A549 (cell line): ENCODE measurements around the gene C16orf54. TPM values are rescaled to one million over a fixed set of nuclear protein-coding genes. Genes with fewer than 3 reads are reported as not detected.
A peak's percentile ranks its signal among the peaks of the same experiment; 100 is the strongest.
"Not testable (repeated sequence)": the region's sequence is repeated elsewhere in the genome, so short reads cannot be mapped to it uniquely, and the experiment has no call there.

Experiments used
- ATAC-seq, 2 experiments: fragments of 200-7000 bp in 1 of 2; fragments of >200 bp in 1 of 2; cut with Nextera tagmentation in 1 of 2; cut with Tn5 transposase in 1 of 2; 3 replicates each; pipeline versions ENCODE4 v1.8.0 to v1.9.1; 2018 to 2020; ENCODE audit warnings: mild to moderate bottlenecking in 1 of 2, moderate library complexity in 1 of 2
- CTCF ChIA-PET: fragments of 300-600 bp; sonication (Branson Sonifier 250); formaldehyde crosslinking; extraction: SDS; loops from one replicate; lab custom pipeline; 2021; ENCODE audit warnings: antibody characterized with exemption, inconsistent platforms; lab: Yijun Ruan, JAX
- POLR2A ChIA-PET: fragments of 350-600 bp; formaldehyde crosslinking; extraction: SDS; loops from one replicate; lab custom pipeline; 2021; ENCODE audit warnings: antibody characterized with exemption, inconsistent platforms; lab: Yijun Ruan, JAX
- DNase-seq, 2 experiments: peaks; one replicate each; pipeline versions ENCODE4 v3.0.0 to v3.0.0-alpha.2; 2011 to 2016; ENCODE audit warnings: low read depth in 1 of 2, low spot score in 1 of 2
- FAIRE-seq: peaks from 2 replicates; lab custom pipeline; 2011; peaks lifted over from hg19 to GRCh38; lab: Jason Lieb, UNC
- H3K27ac ChIP-seq, 2 experiments: fragments of >200 bp; sonication (Bioruptor Twin); formaldehyde crosslinking; 3 replicates each; pipeline ENCODE4 v1.5.1; 2016 to 2017
- H3K4me1 ChIP-seq: fragments of >200 bp; sonication (Bioruptor Twin); formaldehyde crosslinking; 3 replicates; pipeline ENCODE4 v1.6.1; 2016
- H3K4me2 ChIP-seq: fragments of >200 bp; sonication (Bioruptor Twin); formaldehyde crosslinking; 3 replicates; pipeline ENCODE4 v1.6.1; 2016
- H3K4me3 ChIP-seq: fragments of >200 bp; sonication (Bioruptor Twin); formaldehyde crosslinking; 3 replicates; pipeline ENCODE4 v1.5.1; 2016
- H3K9me3 ChIP-seq: fragments of >200 bp; sonication (Bioruptor Twin); formaldehyde crosslinking; 3 replicates; pipeline ENCODE4 v1.6.1; 2016
- ATOH8 ChIP-seq: fragments of 250-450 bp; sonication (Bioruptor Pico); IDR thresholded peaks from 2 replicates; pipeline ENCODE4 v1.5.0; 2020; ENCODE audit warnings: low read depth, mild to moderate bottlenecking, moderate library complexity
- CBX2 ChIP-seq: fragments of 200-600 bp; sonication (generic); IDR thresholded peaks from 2 replicates; pipeline ENCODE4 v1.6.1; 2016; ENCODE audit warnings: low read depth, mild to moderate bottlenecking, borderline replicate concordance
- ESRRA ChIP-seq: fragments of 150-350 bp; IDR thresholded peaks from 2 replicates; pipeline ENCODE4 v1.6.1; 2014; ENCODE audit warnings: mild to moderate bottlenecking, low read length, borderline replicate concordance
- FOXS1 ChIP-seq: fragments of 250-450 bp; sonication (Bioruptor Pico); IDR thresholded peaks from 2 replicates; pipeline ENCODE4 v1.5.0; 2020; ENCODE audit warnings: mild to moderate bottlenecking, moderate library complexity
- HOXB13 ChIP-seq: fragments of 250-450 bp; sonication (Bioruptor Pico); IDR thresholded peaks from 2 replicates; pipeline ENCODE4 v1.5.0; 2020; ENCODE audit warnings: low read depth, mild to moderate bottlenecking, moderate library complexity
- JUN ChIP-seq, 2 experiments: fragments of >200 bp; sonication (Bioruptor Twin); formaldehyde crosslinking; IDR thresholded peaks; 2 replicates in 1 of 2; 3 replicates in 1 of 2; pipeline ENCODE4 v1.6.1; 2016 to 2017
- KDM1A ChIP-seq: fragments of 200-600 bp; sonication (generic); IDR thresholded peaks from 2 replicates; pipeline ENCODE4 v1.6.1; 2016; ENCODE audit warnings: low read depth, mild to moderate bottlenecking
- MAFK ChIP-seq: fragments of 450-650 bp; IDR thresholded peaks from 2 replicates; pipeline ENCODE4 v1.6.1; 2014; ENCODE audit not compliant: partially characterized antibody
- NR3C1 ChIP-seq: fragments of >200 bp; sonication (Bioruptor Twin); formaldehyde crosslinking; IDR thresholded peaks from 3 replicates; pipeline ENCODE4 v1.6.1; 2017
- POLR2A ChIP-seq: IDR thresholded peaks from 2 replicates; pipeline ENCODE4 v1.6.1; 2012; ENCODE audit warnings: mild to moderate bottlenecking, low read length
- RARB ChIP-seq: fragments of 250-450 bp; sonication (Bioruptor Pico); IDR thresholded peaks from 2 replicates; pipeline ENCODE4 v1.8.0; 2021; ENCODE audit warnings: mild to moderate bottlenecking, moderate library complexity
- SREBF2 ChIP-seq: fragments of 450-650 bp; IDR thresholded peaks from 2 replicates; pipeline ENCODE4 v1.6.1; 2014; ENCODE audit warnings: mild to moderate bottlenecking, moderate library complexity
- TP53 ChIP-seq: fragments of 250-450 bp; sonication (Bioruptor Pico); IDR thresholded peaks from 2 replicates; pipeline ENCODE4 v1.5.0; 2021; ENCODE audit warnings: mild to moderate bottlenecking, moderate library complexity
- ZFP36 ChIP-seq: fragments of 450-650 bp; IDR thresholded peaks from 2 replicates; pipeline ENCODE4 v1.6.1; 2014; ENCODE audit warnings: borderline replicate concordance; ENCODE audit not compliant: partially characterized antibody
- WGBS: methylation state at CpG from one replicate; pipeline ENCODE4 v1.1.6; 2017; ENCODE audit errors: missing lambda C conversion rate; 5-methylcytosine and 5-hydroxymethylcytosine counted together
- polyA plus RNA-seq, 4 experiments: library from polyadenylated mRNA; depleted of rRNA in 3 of 4; stranded (reverse); fragments of >200 nt; fragmentation: RNase III in 1 of 4; extraction: RNeasy Plus Mini Kit Qiagen cat#74134 plus additional on column Dnase treatment in 1 of 4; gene quantifications; 2 replicates in 3 of 4; 3 replicates in 1 of 4; pipeline ENCODE4 v1.2.3, GENCODE V29; 2011 to 2017
- TF ChIP-seq, protein P1 (sequence below): fragments of 200-600 bp; sonication (generic); IDR thresholded peaks from 2 replicates; pipeline ENCODE4 v1.6.1; 2016; ENCODE audit warnings: antibody characterized with exemption, mild to moderate bottlenecking, moderate library complexity
- TF ChIP-seq, protein P2 (sequence below): fragments of 450-650 bp; IDR thresholded peaks from 2 replicates; pipeline ENCODE4 v1.6.1; 2014; ENCODE audit warnings: antibody characterized with exemption
- TF ChIP-seq, protein P3 (sequence below): IDR thresholded peaks from 2 replicates; pipeline ENCODE4 v1.6.1; 2012

C16orf54 gene
- polyA plus RNA-seq, 2 of the 4 experiments (the other 2 are of a cell fraction): not detected

DNA sequence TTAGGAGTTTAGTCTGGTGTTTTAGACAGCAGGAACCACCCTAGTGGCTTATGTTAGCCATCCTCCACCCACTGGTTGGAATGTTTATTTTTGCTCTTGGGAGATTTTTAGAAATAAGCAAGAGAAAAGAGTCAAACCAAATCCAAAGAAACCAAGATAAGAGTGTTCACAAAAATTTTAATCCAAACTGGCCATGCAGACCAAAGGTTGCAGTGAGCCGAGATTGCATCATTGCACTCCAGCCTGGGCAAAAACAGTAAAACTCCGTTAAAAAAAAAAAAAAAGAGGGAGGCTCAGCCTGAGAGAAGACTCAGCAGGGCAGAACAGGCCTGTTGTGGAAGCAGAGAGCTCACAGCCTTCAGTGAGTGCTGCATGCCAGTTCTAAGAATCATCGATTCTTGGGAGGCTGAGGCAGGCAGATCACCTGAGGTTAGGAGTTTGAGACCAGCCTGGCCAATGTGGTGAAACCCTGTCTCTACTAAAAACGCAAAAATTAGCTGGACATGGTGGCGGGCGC, 12.2 kb upstream of the C16orf54 start:
- CTCF ChIA-PET: interaction anchor here (1.0 kb wide), 1 partner anchor 43 kb away, joined by 3 read pairs; no protein-coding TSS in a partner anchor
- 0 out of 6 replicates have a peak overlapping the region, but pooled peaks of 1 of the 2 experiments have one; percentile 45 for H3K27ac ChIP-seq
- no peak overlapping the region for H3K4me3 ChIP-seq
- POLR2A ChIA-PET: no interaction called here
- H3K9me3 ChIP-seq: no peaks in the 10 kb centered on the region
- TF ChIP-seq ZFP36: no peak
- no peak for TF ChIP-seq JUN (IDR thresholded peaks at IDR 0.05)
- no peak for TF ChIP-seq HOXB13 (CRISPR knock-in tag)
- TF ChIP-seq RARB (CRISPR knock-in tag): no peak
- no peak for TF ChIP-seq SREBF2
- TF ChIP-seq FOXS1: no peak
- TF ChIP-seq MAFK: no peak
- peaks cover 5% of the 10 kb centered on the region; the same call in 1 of the 3 replicates for H3K4me1 ChIP-seq
- FAIRE-seq (no peak), DNase-seq (no peak), ATAC-seq (peak in 1 of 2 experiments; percentile 31; a peak in 2 of 6 replicates)
- WGBS: 69% methylated on average over 6 of the region's 6 CpGs
- H3K4me2 ChIP-seq: 0 out of 3 replicates have a peak overlapping the region, but pooled peaks have one; percentile 18

DNA sequence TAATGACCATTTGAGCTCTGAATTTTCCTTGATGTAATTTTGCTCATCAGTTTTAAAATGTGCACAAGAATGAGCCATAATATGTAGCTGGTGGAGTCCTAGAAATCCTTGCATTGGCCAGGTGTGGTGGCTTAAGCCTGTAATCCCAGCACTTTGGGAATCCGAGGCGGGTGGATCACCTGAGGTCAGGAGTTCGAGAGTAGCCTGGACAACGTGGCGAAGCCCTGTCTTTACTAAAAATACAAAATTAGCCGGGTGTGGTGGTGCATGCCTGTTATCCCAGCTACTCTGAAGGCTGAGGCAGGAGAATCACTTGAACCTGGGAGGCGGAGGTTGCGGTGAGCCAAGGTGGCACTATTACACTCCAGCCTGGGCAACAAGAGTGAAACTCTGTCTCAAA, 11.3 kb upstream of the C16orf54 start:
- FAIRE-seq, H3K9me3 ChIP-seq, DNase-seq, ATAC-seq, H3K4me2 ChIP-seq, H3K27ac ChIP-seq, H3K4me3 ChIP-seq, H3K4me1 ChIP-seq, POLR2A ChIA-PET: not testable (repeated sequence)
- CTCF ChIA-PET: interaction anchor here (1.0 to 1.8 kb wide), 3 partner anchors 12 to 33 kb away, joined by 3 to 7 read pairs (median 5); no protein-coding TSS in a partner anchor
- 77% methylated on average over 8 of the region's 8 CpGs for WGBS

DNA sequence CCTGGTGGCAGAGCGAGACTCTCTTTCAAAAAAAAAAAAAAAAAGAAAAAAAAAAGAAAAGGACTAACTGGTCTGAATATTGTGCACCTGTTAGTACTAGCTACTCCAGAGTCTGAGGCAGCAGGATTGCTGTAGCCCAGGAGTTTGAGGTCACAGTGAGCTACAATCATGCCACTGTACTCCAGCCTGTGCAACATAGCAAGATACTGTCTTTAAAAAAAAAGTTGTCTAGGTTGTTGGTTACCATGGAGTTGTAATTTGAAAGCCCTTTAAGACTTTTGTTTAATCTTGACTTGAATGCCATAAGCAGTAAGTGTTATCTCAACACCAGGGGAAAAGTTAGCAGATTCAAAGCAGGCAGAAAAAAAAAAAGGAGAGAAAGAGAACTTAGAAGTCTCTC, 10.9 kb upstream of the C16orf54 start:
- no peaks in the 10 kb centered on the region for H3K9me3 ChIP-seq
- no peak overlapping the region for H3K4me3 ChIP-seq
- H3K4me2 ChIP-seq: no peak overlapping the region
- CTCF ChIA-PET: interaction anchor here (1.0 to 1.8 kb wide), 3 partner anchors 12 to 33 kb away, joined by 3 to 7 read pairs (median 5); no protein-coding TSS in a partner anchor
- DNase-seq (no peak), FAIRE-seq (no peak), ATAC-seq (no peak)
- TF ChIP-seq KDM1A: no peak
- no peak for TF ChIP-seq ATOH8 (CRISPR knock-in tag)
- TF ChIP-seq NR3C1: no peak
- TF ChIP-seq TP53 (CRISPR knock-in tag): no peak
- TF ChIP-seq MAFK: no peak
- TF ChIP-seq, protein P1, sequence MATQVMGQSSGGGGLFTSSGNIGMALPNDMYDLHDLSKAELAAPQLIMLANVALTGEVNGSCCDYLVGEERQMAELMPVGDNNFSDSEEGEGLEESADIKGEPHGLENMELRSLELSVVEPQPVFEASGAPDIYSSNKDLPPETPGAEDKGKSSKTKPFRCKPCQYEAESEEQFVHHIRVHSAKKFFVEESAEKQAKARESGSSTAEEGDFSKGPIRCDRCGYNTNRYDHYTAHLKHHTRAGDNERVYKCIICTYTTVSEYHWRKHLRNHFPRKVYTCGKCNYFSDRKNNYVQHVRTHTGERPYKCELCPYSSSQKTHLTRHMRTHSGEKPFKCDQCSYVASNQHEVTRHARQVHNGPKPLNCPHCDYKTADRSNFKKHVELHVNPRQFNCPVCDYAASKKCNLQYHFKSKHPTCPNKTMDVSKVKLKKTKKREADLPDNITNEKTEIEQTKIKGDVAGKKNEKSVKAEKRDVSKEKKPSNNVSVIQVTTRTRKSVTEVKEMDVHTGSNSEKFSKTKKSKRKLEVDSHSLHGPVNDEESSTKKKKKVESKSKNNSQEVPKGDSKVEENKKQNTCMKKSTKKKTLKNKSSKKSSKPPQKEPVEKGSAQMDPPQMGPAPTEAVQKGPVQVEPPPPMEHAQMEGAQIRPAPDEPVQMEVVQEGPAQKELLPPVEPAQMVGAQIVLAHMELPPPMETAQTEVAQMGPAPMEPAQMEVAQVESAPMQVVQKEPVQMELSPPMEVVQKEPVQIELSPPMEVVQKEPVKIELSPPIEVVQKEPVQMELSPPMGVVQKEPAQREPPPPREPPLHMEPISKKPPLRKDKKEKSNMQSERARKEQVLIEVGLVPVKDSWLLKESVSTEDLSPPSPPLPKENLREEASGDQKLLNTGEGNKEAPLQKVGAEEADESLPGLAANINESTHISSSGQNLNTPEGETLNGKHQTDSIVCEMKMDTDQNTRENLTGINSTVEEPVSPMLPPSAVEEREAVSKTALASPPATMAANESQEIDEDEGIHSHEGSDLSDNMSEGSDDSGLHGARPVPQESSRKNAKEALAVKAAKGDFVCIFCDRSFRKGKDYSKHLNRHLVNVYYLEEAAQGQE: no peak
- no peak for TF ChIP-seq POLR2A
- H3K4me1 ChIP-seq: peaks cover 5% of the 10 kb centered on the region; the same call in 1 of the 3 replicates
- WGBS: 91% methylated on average over 1 of the region's 1 CpG
- no peak overlapping the region for H3K27ac ChIP-seq
- POLR2A ChIA-PET: no interaction called here

DNA sequence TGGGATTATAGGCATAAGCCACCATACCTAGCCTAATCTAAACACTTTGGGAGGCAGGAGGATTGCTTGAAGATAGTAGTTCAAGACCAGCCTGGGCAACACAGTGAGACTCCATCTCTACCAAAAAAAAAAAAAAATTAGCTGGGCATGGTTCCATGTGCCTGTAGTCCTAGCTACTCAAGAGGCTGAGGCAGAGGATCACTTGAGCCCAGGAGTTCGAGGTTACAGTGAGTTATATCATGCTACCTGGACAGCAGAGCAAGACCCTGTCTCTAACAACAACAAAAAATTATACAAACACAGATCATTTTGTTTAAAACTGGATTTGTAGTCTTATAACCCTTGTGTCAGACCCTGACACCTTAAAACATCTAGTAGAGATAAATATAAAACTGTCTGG, 7.7 kb upstream of the C16orf54 start:
- H3K27ac ChIP-seq: no peak overlapping the region
- no peak overlapping the region for H3K4me3 ChIP-seq
- peaks cover 5% of the 10 kb centered on the region; the same call in 1 of the 3 replicates for H3K4me1 ChIP-seq
- no peak for DNase-seq
- no peak for ATAC-seq
- CTCF ChIA-PET: interaction anchor here (0.6 to 1.7 kb wide), 6 partner anchors 14 to 96 kb away, joined by 3 to 11 read pairs (median 6); partner anchors contain the start of gene KIF22
- WGBS: 0% methylated on average over 1 of the region's 1 CpG
- no peaks in the 10 kb centered on the region for H3K9me3 ChIP-seq
- no peak overlapping the region for H3K4me2 ChIP-seq
- POLR2A ChIA-PET: interaction anchor here (1.0 kb wide), 1 partner anchor 37 kb away, joined by 3 read pairs; the partner anchor contains the start of gene KIF22
- no peak for FAIRE-seq
- TF ChIP-seq, protein P2, sequence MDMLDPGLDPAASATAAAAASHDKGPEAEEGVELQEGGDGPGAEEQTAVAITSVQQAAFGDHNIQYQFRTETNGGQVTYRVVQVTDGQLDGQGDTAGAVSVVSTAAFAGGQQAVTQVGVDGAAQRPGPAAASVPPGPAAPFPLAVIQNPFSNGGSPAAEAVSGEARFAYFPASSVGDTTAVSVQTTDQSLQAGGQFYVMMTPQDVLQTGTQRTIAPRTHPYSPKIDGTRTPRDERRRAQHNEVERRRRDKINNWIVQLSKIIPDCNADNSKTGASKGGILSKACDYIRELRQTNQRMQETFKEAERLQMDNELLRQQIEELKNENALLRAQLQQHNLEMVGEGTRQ: no peak
- no peak for TF ChIP-seq ESRRA
- TF ChIP-seq, protein P1: no peak
- no peak for TF ChIP-seq RARB (CRISPR knock-in tag)
- TF ChIP-seq, protein P3, sequence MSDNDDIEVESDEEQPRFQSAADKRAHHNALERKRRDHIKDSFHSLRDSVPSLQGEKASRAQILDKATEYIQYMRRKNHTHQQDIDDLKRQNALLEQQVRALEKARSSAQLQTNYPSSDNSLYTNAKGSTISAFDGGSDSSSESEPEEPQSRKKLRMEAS: no peak
- no peak for TF ChIP-seq CBX2
- no peak for TF ChIP-seq ATOH8 (CRISPR knock-in tag)
